Thyroid gland (tissue), 4 donors: ENCODE results near the gene USP6NL.

Experiments used
- CTCF ChIP-seq, 6 experiments: fragments of 200-600 bp in 3 of 6; fragments of 450-650 bp in 3 of 6; sonication (generic) in 3 of 6; IDR thresholded peaks; one replicate each; pipeline ENCODE4 v1.5.1; 2016 to 2019; ENCODE audit warnings: antibody characterized with exemption in 6 of 6, mild to moderate bottlenecking in 2 of 6, inconsistent platforms in 1 of 6, moderate library complexity in 1 of 6
- POLR2A ChIP-seq, 2 donors: fragments of 450-650 bp; IDR thresholded peaks; one replicate each; pipeline ENCODE4 v1.6.1; 2017; ENCODE audit warnings: antibody characterized with exemption in 2 of 2, mild to moderate bottlenecking in 2 of 2, moderate library complexity in 1 of 2

GRCh38 chr10:11429439-11430052, 181.9 kb downstream of the USP6NL start:
- TF ChIP-seq CTCF (IDR thresholded peaks at IDR 0.05) (no peak), POLR2A (IDR thresholded peaks at IDR 0.05) (no peak)
